IPS DF 6.9 (cell line): ENCODE data around the gene COL4A3.

ENCODE experiments used
- DNase-seq: peaks from one replicate; pipeline ENCODE4 v3.0.0-alpha.2; 2013; ENCODE audit warnings: low read depth, low spot score
- H3K27ac ChIP-seq: one replicate; pipeline ENCODE4 v1.5.1; 2013; ENCODE audit warnings: low read length, control low read depth
- H3K27me3 ChIP-seq: 2 replicates; pipeline ENCODE4 v1.6.1; 2013; ENCODE audit warnings: mild to moderate bottlenecking, low read length; ENCODE audit not compliant: control insufficient read depth, insufficient read depth
- H3K36me3 ChIP-seq: 2 replicates; pipeline ENCODE4 v1.6.1; 2013; ENCODE audit warnings: low read length; ENCODE audit not compliant: control insufficient read depth, insufficient read depth
- H3K4me1 ChIP-seq: 2 replicates; pipeline ENCODE4 v1.6.1; 2013; ENCODE audit warnings: low read length; ENCODE audit not compliant: control insufficient read depth, insufficient read depth
- H3K4me3 ChIP-seq: 2 replicates; pipeline ENCODE4 v1.5.1; 2013; ENCODE audit warnings: mild to moderate bottlenecking, low read length
- H3K9me3 ChIP-seq: 2 replicates; pipeline ENCODE4 v1.6.1; 2013; ENCODE audit warnings: low read length, inconsistent platforms; ENCODE audit not compliant: control insufficient read depth, insufficient read depth
- WGBS: extraction: QIAGEN DNeasy Blood & Tissue Kit; methylation state at CpG from one replicate; pipeline ENCODE4 v1.1.7; 2013; ENCODE audit warnings: mixed read lengths, missing lambda C conversion rate; ENCODE audit not compliant: insufficient read length, insufficient coverage; 5-methylcytosine and 5-hydroxymethylcytosine counted together

The COL4A3 gene

DNA sequence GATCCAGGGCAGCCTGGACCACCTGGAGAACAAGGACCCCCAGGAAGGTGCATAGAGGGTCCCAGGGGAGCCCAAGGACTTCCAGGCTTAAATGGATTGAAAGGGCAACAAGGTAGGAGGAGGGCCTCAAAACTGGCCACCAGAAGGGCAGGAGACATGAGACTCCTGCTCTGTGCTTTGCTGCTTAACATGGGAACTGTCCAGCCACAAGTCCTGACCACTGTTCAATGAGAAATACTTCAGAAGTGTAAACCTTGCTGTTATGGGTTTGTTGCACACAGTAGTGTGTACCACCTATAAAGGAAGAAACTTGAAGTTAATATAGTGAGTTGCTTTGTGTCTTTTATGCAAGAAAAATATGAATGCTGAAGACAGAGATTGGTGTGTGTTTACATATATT, 116.5 kb downstream of the COL4A3 start:
- no peak for DNase-seq
- H3K9me3 ChIP-seq: no peaks in the 10 kb centered on the region

DNA sequence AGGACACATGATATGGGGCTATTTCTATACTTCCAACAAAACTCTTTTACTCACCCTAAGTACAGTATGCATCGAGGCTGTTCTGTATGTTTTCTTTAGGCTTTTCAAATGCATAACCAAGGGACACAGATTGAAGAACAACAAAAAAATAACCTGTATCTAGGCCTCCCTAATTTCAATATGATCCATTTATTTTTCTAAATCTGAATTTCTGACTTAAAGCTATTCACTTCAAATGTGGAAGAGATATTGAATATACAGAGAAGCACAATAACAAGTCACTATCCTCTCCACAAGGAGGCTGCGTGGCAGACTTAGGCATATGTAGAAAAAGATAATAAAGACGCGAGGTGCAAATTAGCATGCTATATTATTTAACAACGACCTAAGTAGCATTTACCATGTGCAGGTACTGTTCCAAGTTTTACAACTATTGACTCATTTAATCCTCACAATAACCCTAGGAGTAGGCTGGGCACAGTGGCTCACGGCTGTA, 121.4 kb downstream of the COL4A3 start:
- no CpG with 5 or more reads among the region's 6 CpGs for WGBS
- no peaks in the 10 kb centered on the region for H3K4me1 ChIP-seq
- H3K4me3 ChIP-seq: no peak overlapping the region
- no peak overlapping the region for H3K27ac ChIP-seq
- no peaks in the 10 kb centered on the region for H3K9me3 ChIP-seq
- H3K36me3 ChIP-seq: no peaks in the 10 kb centered on the region
- H3K27me3 ChIP-seq: no peaks in the 10 kb centered on the region
- DNase-seq: no peak

More for the DNA sequence above, 116.5 kb downstream of the COL4A3 start:
- no peak overlapping the region for H3K4me3 ChIP-seq
- no peaks in the 10 kb centered on the region for H3K27me3 ChIP-seq
- H3K27ac ChIP-seq: no peak overlapping the region
- H3K36me3 ChIP-seq: no peaks in the 10 kb centered on the region
- no peaks in the 10 kb centered on the region for H3K4me1 ChIP-seq

GRCh38 chr2:227287771-227288170, 123.3 kb downstream of the COL4A3 start:
- no peak for DNase-seq
- no peaks in the 10 kb centered on the region for H3K4me1 ChIP-seq
- no peaks in the 10 kb centered on the region for H3K9me3 ChIP-seq
- no peaks in the 10 kb centered on the region for H3K36me3 ChIP-seq
- H3K4me3 ChIP-seq: no peak overlapping the region
- H3K27ac ChIP-seq: no peak overlapping the region
- H3K27me3 ChIP-seq: no peaks in the 10 kb centered on the region
- WGBS: no CpG with 5 or more reads among the region's 5 CpGs

- H3K36me3 ChIP-seq: no peaks in the 10 kb centered on the region
- WGBS: no CpG with 5 or more reads among the region's 3 CpGs
These were observed 127.9 kb downstream of the COL4A3 start for GRCh38 chr2:227292314-227292713.

GRCh38 chr2:227293531-227293930, 129.1 kb downstream of the COL4A3 start:
- Histone ChIP-seq H3K27ac (no peak overlapping the region), H3K9me3 (no peaks in the 10 kb centered on the region), H3K4me1 (no peaks in the 10 kb centered on the region), H3K4me3 (no peak overlapping the region), H3K27me3 (no peaks in the 10 kb centered on the region), H3K36me3 (no peaks in the 10 kb centered on the region)
- no CpG with 5 or more reads among the region's 4 CpGs for WGBS
- DNase-seq: no peak

More at GRCh38 chr2:227292314-227292713, 127.9 kb downstream of the COL4A3 start:
- H3K9me3 ChIP-seq: no peaks in the 10 kb centered on the region
- H3K27me3 ChIP-seq: no peaks in the 10 kb centered on the region
- no peak for DNase-seq
- no peak overlapping the region for H3K4me3 ChIP-seq
- no peaks in the 10 kb centered on the region for H3K4me1 ChIP-seq
- no peak overlapping the region for H3K27ac ChIP-seq

GRCh38 chr2:227295806-227296205, 131.4 kb downstream of the COL4A3 start:
- no CpG with 5 or more reads among the region's 4 CpGs for WGBS
- H3K27me3 ChIP-seq: no peaks in the 10 kb centered on the region
- H3K27ac ChIP-seq: no peak overlapping the region
- no peaks in the 10 kb centered on the region for H3K36me3 ChIP-seq
- H3K9me3 ChIP-seq: no peaks in the 10 kb centered on the region
- no peak overlapping the region for H3K4me3 ChIP-seq
- DNase-seq: no peak
- no peaks in the 10 kb centered on the region for H3K4me1 ChIP-seq

DNA sequence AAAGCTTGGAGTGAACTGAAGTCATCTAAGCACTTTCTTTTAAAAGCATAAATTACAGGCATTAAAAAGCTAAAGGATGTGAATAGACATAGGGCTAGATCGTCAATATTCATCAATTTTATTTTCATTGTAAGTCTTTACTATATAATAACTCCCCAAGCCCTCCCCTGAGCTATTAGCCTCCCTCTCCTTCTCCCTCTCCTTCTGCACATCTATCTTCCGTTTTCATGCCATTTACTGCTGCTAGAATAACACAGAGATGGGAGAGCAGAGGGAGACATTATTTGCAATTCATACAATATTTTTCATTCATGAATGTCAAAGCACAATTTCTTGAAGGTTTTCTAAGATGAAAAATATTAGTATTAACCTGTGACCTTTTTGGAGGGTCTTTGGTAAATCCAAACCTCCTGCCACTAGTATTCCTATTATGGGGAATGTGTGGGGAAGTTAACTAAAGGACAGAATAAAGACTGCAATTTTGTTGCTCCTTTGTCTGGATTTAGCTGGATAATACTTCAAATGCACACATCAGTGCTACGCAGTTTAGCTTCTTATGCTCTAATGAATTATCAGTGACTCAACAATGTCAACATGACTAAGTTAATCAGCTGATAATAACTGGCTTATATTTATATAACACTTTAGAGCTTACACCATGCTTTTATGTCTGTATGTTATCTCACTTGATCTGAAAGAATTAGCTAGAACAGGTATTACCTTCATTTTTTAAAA, 132.4 kb downstream of the COL4A3 start:
- Histone ChIP-seq H3K27ac (no peak overlapping the region), H3K9me3 (no peaks in the 10 kb centered on the region), H3K4me1 (no peaks in the 10 kb centered on the region), H3K36me3 (no peaks in the 10 kb centered on the region), H3K27me3 (no peaks in the 10 kb centered on the region), H3K4me3 (no peak overlapping the region)
- no peak for DNase-seq
- WGBS: no CpG with 5 or more reads among the region's 3 CpGs

DNA sequence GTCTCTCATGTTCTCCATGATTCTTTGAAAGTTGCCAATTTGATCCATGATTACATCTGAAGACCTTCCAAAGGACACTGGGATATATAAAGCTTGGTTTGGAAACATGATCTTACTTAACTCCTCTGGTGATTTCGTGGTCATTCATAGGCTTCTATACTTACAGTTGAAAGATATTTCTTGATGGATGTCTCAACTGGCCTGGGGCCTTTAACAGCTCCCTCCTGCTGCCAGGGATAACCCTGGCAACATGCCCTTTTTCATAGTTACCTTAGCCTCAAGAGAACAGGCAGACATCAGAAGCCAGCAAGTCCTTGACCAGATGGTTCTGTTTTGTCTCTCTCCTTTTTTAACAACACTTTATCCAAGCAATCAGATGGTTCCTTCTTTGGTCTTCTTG, 137.1 kb downstream of the COL4A3 start:
- no peak for DNase-seq
- no CpG with 5 or more reads among the region's 1 CpG for WGBS

GRCh38 chr2:227308784-227309183, 144.4 kb downstream of the COL4A3 start:
- Histone ChIP-seq H3K4me1 (no peaks in the 10 kb centered on the region), H3K27ac (no peak overlapping the region), H3K4me3 (no peak overlapping the region), H3K27me3 (no peaks in the 10 kb centered on the region), H3K9me3 (no peaks in the 10 kb centered on the region), H3K36me3 (no peaks in the 10 kb centered on the region)
- no peak for DNase-seq
- no CpG with 5 or more reads among the region's 4 CpGs for WGBS

More for the DNA sequence above, 137.1 kb downstream of the COL4A3 start:
- Histone ChIP-seq H3K27me3 (no peaks in the 10 kb centered on the region), H3K4me3 (no peak overlapping the region), H3K4me1 (no peaks in the 10 kb centered on the region), H3K9me3 (no peaks in the 10 kb centered on the region), H3K36me3 (no peaks in the 10 kb centered on the region), H3K27ac (no peak overlapping the region)

DNA sequence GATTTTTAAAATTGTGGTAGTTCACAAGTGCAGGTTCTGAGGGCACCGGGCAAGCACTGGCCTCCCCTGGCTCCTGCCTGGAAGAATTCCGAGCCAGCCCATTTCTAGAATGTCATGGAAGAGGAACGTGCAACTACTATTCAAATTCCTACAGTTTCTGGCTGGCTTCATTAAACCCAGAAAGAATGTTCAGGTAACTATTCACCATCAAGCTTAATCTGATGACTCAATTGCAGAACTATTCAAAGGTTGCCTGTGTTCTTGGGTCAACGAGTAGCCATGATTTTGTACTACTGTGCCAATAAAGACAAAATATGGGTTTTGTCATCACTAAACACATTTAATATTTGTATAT, 146.3 kb downstream of the COL4A3 start:
- H3K4me3 ChIP-seq: no peak overlapping the region
- no peaks in the 10 kb centered on the region for H3K4me1 ChIP-seq
- H3K27ac ChIP-seq: no peak overlapping the region
- no CpG with 5 or more reads among the region's 4 CpGs for WGBS
- no peaks in the 10 kb centered on the region for H3K27me3 ChIP-seq
- no peaks in the 10 kb centered on the region for H3K36me3 ChIP-seq
- H3K9me3 ChIP-seq: no peaks in the 10 kb centered on the region
- DNase-seq: no peak

GRCh38 chr2:227311861-227312506, 147.6 kb downstream of the COL4A3 start:
- Histone ChIP-seq H3K4me3 (no peak overlapping the region), H3K27ac (no peak overlapping the region), H3K9me3 (no peaks in the 10 kb centered on the region), H3K4me1 (no peaks in the 10 kb centered on the region), H3K27me3 (no peaks in the 10 kb centered on the region), H3K36me3 (no peaks in the 10 kb centered on the region)
- DNase-seq: no peak
- WGBS: no CpG with 5 or more reads among the region's 5 CpGs
